Measurements from ENCODE around the gene PCSK6.

DNA sequence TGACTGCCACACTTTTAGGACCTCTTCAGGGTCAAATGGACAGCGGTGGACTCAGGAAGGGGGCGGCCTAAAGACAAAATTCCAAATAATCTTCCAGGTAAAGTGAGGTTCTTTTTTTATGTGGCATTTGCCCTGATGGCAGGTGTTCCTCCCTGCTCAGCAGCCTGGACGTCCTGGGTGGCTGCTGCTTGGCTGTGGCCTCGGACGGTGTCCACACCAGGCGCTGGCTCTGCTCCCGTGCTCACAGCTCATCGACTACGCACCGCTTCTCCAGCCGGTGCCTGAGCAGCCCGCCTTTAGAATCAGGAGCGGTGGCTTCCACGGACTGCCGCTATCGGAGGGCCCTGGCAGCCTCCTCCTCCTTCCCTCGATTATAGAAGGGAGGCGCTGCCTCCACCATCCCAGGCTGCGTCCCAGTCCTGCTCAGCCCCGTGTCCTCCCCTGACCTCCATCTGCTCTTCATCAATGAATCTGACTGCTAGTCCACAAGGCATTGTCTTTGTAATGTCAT is 41.9 kb downstream of the PCSK6 start:
- TF ChIP-seq, protein P1, sequence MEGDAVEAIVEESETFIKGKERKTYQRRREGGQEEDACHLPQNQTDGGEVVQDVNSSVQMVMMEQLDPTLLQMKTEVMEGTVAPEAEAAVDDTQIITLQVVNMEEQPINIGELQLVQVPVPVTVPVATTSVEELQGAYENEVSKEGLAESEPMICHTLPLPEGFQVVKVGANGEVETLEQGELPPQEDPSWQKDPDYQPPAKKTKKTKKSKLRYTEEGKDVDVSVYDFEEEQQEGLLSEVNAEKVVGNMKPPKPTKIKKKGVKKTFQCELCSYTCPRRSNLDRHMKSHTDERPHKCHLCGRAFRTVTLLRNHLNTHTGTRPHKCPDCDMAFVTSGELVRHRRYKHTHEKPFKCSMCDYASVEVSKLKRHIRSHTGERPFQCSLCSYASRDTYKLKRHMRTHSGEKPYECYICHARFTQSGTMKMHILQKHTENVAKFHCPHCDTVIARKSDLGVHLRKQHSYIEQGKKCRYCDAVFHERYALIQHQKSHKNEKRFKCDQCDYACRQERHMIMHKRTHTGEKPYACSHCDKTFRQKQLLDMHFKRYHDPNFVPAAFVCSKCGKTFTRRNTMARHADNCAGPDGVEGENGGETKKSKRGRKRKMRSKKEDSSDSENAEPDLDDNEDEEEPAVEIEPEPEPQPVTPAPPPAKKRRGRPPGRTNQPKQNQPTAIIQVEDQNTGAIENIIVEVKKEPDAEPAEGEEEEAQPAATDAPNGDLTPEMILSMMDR (IDR thresholded peaks at IDR 0.05; ENCODE audit: borderline replicate concordance, extremely low read depth, low read length, poor library complexity, severe bottlenecking), result no peak
- no peak for TF ChIP-seq EZH2 (IDR thresholded peaks at IDR 0.05; ENCODE audit: borderline replicate concordance, low read depth, low read length, severe bottlenecking)
